Breast epithelium (tissue), 4 donors: ENCODE data around the gene OSBPL2. TPM values are rescaled to one million over a fixed set of nuclear protein-coding genes. Genes with fewer than 3 reads are reported as not detected.

Experiments used
- DNase-seq, 2 donors: peaks; one replicate each; pipeline ENCODE4 v3.0.0-alpha.2; 2019; ENCODE audit warnings: low spot score in 2 of 2
- H3K27ac ChIP-seq, 2 donors: fragments of 200-600 bp; sonication (generic) in 1 of 2; one replicate each; pipeline ENCODE4 v1.5.1; 2016 to 2019; ENCODE audit warnings: mild to moderate bottlenecking in 1 of 2
- H3K27me3 ChIP-seq, 2 donors: fragments of 200-600 bp; sonication (generic) in 1 of 2; one replicate each; pipeline versions ENCODE4 v1.5.1 to v1.6.0; 2017 to 2019; ENCODE audit warnings: control low read depth in 1 of 2, mild to moderate bottlenecking in 1 of 2
- H3K36me3 ChIP-seq: fragments of 200-600 bp; one replicate; pipeline ENCODE4 v1.5.1; 2019
- H3K4me1 ChIP-seq, 2 donors: fragments of 200-600 bp; sonication (generic); one replicate each; pipeline ENCODE4 v1.5.1; 2016 to 2019; ENCODE audit warnings: control low read depth in 1 of 2
- H3K4me3 ChIP-seq, 3 donors: fragments of 200-600 bp; sonication (generic); 1 replicate in 2 of 3; 2 replicates in 1 of 3; pipeline ENCODE4 v1.5.1; 2016 to 2019; ENCODE audit warnings: mild to moderate bottlenecking in 3 of 3, moderate library complexity in 2 of 3
- H3K9me3 ChIP-seq, 2 donors: fragments of 200-600 bp; sonication (generic) in 1 of 2; one replicate each; pipeline ENCODE4 v1.5.1; 2016 to 2019; ENCODE audit warnings: control low read depth in 1 of 2
- POLR2A ChIP-seq: fragments of 450-650 bp; IDR thresholded peaks from one replicate; pipeline ENCODE4 v1.6.1; 2016; ENCODE audit warnings: antibody characterized with exemption, mild to moderate bottlenecking, moderate library complexity
- POLR2AphosphoS5 ChIP-seq, 3 donors: sonication (generic); formaldehyde crosslinking; IDR thresholded peaks; one replicate each; pipeline ENCODE4 v1.6.1; 2017; ENCODE audit warnings: antibody characterized with exemption in 3 of 3
- intact Hi-C: fragments of 100-400 bp; cut with DNase I; formaldehyde crosslinking; loops from one replicate; pipeline ENCODE4 v1.15.1; 2023; ENCODE audit warnings: low total_unique reads
- total RNA-seq, 3 donors: library from RNA; depleted of rRNA; stranded (reverse); fragments of >200 nt; gene quantifications; one replicate each; pipeline ENCODE4 v1.1.0, GENCODE V29; 2016
- TF ChIP-seq, protein P1 (sequence below), 3 donors: fragments of 450-650 bp; IDR thresholded peaks; one replicate each; pipeline ENCODE4 v1.5.1; 2016 to 2017; ENCODE audit warnings: antibody characterized with exemption in 3 of 3, mild to moderate bottlenecking in 3 of 3, moderate library complexity in 3 of 3

Gene OSBPL2
- total RNA-seq, 3 donors from 2014 or later = 25.0 to 46.1 (median 38.0) TPM

DNA sequence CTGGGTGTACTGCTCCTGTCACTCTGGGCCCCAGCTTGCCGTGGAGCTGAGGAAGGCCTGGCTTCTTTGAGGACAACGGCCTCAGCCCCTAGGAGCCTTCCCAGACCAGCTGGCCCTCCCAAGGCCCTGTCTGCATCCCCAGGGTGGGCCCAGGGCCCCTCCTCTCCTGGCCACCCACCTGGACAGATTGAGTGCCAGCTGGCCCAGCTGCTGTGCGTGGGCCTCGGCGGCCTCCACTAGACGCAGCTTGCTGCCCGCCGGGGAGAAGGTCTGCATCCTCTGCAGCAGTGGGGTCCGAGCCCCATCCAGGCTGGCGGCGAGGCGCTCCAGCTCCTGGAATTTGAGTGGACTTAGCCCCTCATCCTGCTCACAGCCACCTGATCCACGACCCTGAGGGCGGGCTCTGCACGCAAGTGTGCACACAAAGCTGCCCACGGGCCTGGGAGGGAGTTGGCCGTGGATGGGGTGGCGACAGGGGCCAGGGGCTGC is 78.9 kb downstream of the OSBPL2 start:
- intact Hi-C loops = no loop called here
- H3K36me3 ChIP-seq = no peaks in the 10 kb centered on the region

DNA sequence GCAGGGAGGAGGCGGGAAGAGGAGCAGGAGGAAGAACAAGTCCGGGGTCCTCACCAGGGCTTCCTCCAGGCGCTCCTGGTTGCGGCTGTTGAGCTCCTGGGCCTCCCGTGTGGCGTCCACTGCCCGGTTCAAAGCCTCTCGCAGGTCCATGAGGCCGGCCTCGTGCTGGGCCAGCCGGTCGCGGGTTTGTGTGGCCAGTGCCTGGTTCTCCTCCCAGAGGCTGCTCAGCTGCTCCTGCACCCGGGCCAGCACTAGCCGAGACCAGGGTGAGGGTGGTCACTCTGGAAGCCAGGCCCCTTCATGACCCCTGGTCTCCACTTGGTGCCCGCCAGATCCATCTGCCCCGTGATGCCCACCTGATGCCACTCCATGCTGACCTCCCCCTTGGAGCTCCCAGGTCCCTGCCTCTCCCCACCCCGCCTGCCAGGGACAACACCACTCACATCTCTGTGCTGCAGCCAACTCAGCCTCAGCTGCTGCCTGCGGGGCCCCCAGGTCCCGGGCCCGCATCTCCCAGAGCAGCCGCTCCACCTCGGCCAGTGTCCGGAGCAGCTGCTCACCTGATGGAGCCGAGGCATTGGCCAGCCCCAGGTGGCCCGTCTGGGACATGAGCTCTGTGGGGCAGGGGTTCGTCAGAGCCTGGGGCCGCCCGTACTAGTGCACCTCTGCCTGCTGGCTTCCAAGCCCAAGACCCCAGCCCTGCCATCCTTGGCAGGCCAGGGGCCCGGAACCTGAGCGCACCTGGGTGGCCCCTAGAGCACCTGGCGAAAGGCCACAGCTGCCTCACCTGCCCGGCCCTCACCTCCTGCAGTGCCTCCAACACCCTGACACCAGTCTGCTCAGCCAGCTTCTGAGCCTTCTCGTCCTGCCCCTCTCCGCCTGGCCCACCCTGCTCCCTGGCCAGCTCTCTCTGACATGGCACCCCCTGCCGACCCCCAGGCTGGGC is 80.4 kb downstream of the OSBPL2 start:
- intact Hi-C loops = loop anchor here (2.0 kb wide), 1 partner anchor 78 kb away; no protein-coding TSS in a partner anchor
- no peaks in the 10 kb centered on the region for H3K27me3 ChIP-seq
- H3K9me3 ChIP-seq = no peaks in the 10 kb centered on the region
- no peak overlapping the region for H3K4me3 ChIP-seq
- no peaks in the 10 kb centered on the region for H3K4me1 ChIP-seq
- TF ChIP-seq POLR2AphosphoS5 (IDR thresholded peaks at IDR 0.05) = no peak
- TF ChIP-seq POLR2A = no peak
- TF ChIP-seq, protein P1, sequence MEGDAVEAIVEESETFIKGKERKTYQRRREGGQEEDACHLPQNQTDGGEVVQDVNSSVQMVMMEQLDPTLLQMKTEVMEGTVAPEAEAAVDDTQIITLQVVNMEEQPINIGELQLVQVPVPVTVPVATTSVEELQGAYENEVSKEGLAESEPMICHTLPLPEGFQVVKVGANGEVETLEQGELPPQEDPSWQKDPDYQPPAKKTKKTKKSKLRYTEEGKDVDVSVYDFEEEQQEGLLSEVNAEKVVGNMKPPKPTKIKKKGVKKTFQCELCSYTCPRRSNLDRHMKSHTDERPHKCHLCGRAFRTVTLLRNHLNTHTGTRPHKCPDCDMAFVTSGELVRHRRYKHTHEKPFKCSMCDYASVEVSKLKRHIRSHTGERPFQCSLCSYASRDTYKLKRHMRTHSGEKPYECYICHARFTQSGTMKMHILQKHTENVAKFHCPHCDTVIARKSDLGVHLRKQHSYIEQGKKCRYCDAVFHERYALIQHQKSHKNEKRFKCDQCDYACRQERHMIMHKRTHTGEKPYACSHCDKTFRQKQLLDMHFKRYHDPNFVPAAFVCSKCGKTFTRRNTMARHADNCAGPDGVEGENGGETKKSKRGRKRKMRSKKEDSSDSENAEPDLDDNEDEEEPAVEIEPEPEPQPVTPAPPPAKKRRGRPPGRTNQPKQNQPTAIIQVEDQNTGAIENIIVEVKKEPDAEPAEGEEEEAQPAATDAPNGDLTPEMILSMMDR (IDR thresholded peaks at IDR 0.05) = no peak
- DNase-seq = no peak
- H3K27ac ChIP-seq = no peak overlapping the region
- H3K36me3 ChIP-seq = no peaks in the 10 kb centered on the region

More for the DNA sequence above, 78.9 kb downstream of the OSBPL2 start:
- Histone ChIP-seq H3K9me3 (no peaks in the 10 kb centered on the region), H3K4me1 (no peaks in the 10 kb centered on the region), H3K4me3 (no peak overlapping the region), H3K27ac (no peak overlapping the region), H3K27me3 (no peaks in the 10 kb centered on the region)
- DNase-seq = no peak
- TF ChIP-seq POLR2A = no peak
- TF ChIP-seq, protein P1 (IDR thresholded peaks at IDR 0.05) = no peak
- TF ChIP-seq POLR2AphosphoS5 (IDR thresholded peaks at IDR 0.05) = no peak

DNA sequence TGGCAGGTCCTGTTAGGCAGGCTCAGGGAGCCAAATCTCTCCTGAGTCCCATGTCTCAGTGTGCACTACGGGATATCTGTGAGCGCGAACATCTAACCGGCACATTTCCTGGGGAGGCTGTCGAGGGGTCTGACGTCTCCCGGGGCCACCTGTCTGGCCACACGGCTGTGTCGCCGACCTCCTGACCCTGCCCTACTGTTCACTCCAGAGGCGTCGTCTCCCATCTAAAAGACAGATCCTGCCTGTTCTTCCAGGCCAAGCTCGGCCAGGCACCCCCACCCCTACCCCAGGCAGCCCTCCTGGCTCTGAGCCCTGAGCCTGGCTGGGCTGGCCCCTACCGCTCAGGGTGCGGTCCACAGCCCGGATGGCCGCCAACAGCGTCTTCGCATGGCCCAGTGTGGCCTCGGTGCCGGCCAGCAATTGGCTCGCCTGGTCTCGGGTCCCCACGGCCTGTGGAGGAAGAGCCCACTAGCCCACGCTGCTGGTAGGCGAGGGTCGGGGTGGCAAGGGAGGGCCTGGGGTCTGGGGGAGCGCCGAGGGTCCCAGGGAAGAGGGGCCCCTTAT is 81.1 kb downstream of the OSBPL2 start:
- Histone ChIP-seq H3K4me1 (no peaks in the 10 kb centered on the region), H3K27ac (no peak overlapping the region), H3K4me3 (no peak overlapping the region), H3K27me3 (no peaks in the 10 kb centered on the region), H3K9me3 (no peaks in the 10 kb centered on the region), H3K36me3 (no peaks in the 10 kb centered on the region)
- no peak for DNase-seq
- TF ChIP-seq, protein P1 (IDR thresholded peaks at IDR 0.05) = no peak
- TF ChIP-seq POLR2A (no peak), POLR2AphosphoS5 (IDR thresholded peaks at IDR 0.05) (no peak)
- intact Hi-C loops = loop anchor here (2.0 kb wide), 1 partner anchor 79 kb away; no protein-coding TSS in a partner anchor

DNA sequence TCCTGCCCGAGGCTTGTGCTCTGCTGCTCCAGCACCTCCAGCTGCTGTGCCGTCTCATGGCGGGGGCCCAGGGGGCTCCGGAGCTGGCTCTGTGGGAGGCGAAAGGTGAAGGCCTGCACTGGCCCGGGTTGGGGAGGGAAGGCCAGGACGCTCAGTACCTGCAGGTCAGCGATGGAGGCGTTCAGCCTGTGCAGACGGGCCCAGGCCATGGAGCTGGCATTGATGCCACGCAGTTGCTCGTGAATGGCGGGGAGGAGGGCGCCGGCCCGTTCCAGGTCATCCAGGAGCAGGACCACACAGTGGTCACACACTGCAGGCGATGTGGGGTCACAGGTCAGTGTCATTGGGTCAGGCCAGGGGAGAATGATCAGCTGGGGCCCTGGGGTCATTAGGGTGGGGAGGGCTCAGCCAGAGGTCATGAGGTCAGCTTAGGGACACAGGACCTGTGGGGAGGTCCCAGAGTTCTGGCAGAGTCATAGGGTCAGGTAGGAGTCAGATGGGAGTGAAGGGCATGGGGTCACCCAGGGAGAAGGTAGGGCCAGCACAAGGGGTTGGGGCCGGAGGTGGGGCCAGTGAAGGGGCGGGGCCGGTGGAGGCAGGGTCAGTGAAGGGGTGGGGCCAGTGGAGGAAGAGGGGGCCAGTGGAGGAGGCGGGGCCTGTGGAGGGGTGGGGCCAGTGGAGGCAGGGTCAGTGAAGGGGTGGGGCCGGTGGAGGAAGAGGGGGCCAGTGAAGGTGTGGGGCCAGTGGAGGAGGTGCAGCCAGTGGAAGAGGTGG is 82.4 kb downstream of the OSBPL2 start:
- no peak for DNase-seq
- no peak overlapping the region for H3K27ac ChIP-seq
- intact Hi-C loops = no loop called here
- no peaks in the 10 kb centered on the region for H3K9me3 ChIP-seq
- TF ChIP-seq POLR2A (no peak), POLR2AphosphoS5 (IDR thresholded peaks at IDR 0.05) (no peak)
- no peak overlapping the region for H3K4me3 ChIP-seq
- H3K36me3 ChIP-seq = no peaks in the 10 kb centered on the region
- H3K27me3 ChIP-seq = no peaks in the 10 kb centered on the region
- no peaks in the 10 kb centered on the region for H3K4me1 ChIP-seq

DNA sequence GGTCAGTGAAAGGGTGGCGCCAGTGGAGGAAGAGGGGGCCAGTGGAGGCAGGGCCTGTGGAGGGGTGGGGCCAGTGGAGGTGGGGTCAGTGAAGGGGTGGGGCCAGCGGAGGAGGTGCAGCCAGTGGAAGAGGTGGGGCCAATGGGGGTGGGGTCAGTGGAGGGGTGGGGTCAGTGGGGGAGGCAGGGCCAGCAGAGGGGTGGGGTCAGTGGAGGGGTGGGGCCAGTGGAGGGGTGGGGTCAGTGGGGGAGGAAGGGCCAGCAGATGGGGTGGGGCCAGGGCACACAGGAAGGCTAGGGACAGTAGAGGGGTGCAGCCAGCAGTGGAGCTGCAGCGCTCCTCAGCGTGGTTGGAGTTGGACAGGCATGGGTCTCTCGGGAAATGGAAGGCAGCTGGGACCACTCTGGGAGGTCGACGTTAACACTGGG is 83.2 kb downstream of the OSBPL2 start:
- H3K36me3 ChIP-seq = no peaks in the 10 kb centered on the region
- no peak for DNase-seq
- no peak overlapping the region for H3K27ac ChIP-seq
- no peaks in the 10 kb centered on the region for H3K9me3 ChIP-seq
- intact Hi-C loops = no loop called here
- H3K4me1 ChIP-seq = no peaks in the 10 kb centered on the region
- no peaks in the 10 kb centered on the region for H3K27me3 ChIP-seq
- no peak for TF ChIP-seq POLR2AphosphoS5 (IDR thresholded peaks at IDR 0.05)
- TF ChIP-seq, protein P1 (IDR thresholded peaks at IDR 0.05) = no peak
- TF ChIP-seq POLR2A = no peak
- no peak overlapping the region for H3K4me3 ChIP-seq
